Omental fat pad (tissue), 4 donors: ENCODE measurements around the gene ADGRF3. TPM values are rescaled to one million over a fixed set of nuclear protein-coding genes. Genes with fewer than 3 reads are reported as not detected.
"Not testable (repeated sequence)": the region's sequence is repeated elsewhere in the genome, so short reads cannot be mapped to it uniquely, and the experiment has no call there.

Source experiments
- ATAC-seq: fragments of 150-250 bp; one replicate; pipeline ENCODE4 v1.9.1; 2016; ENCODE audit warnings: mild to moderate bottlenecking, moderate library complexity; ENCODE audit not compliant: low FRiP score
- DNase-seq: peaks from one replicate; pipeline ENCODE4 v3.0.0-alpha.2; 2019; ENCODE audit warnings: low spot score
- total RNA-seq, 4 donors: library from RNA; depleted of rRNA; stranded (reverse); fragments of >200 nt; gene quantifications; one replicate each; pipeline ENCODE4 v1.1.0, GENCODE V29; 2016
- TF ChIP-seq, protein P1 (sequence below), 3 donors: fragments of 450-650 bp; IDR thresholded peaks; one replicate each; pipeline ENCODE4 v1.5.1; 2016 to 2017; ENCODE audit warnings: antibody characterized with exemption in 3 of 3, mild to moderate bottlenecking in 3 of 3, moderate library complexity in 2 of 3

Gene ADGRF3
- total RNA-seq, 4 donors from 2014 or later: 0.09 TPM; not detected in 3

GRCh38 chr2:26279886-26280285 is 66.7 kb downstream of the ADGRF3 start:
- ATAC-seq: no peak
- no peak for DNase-seq
- TF ChIP-seq, protein P1, sequence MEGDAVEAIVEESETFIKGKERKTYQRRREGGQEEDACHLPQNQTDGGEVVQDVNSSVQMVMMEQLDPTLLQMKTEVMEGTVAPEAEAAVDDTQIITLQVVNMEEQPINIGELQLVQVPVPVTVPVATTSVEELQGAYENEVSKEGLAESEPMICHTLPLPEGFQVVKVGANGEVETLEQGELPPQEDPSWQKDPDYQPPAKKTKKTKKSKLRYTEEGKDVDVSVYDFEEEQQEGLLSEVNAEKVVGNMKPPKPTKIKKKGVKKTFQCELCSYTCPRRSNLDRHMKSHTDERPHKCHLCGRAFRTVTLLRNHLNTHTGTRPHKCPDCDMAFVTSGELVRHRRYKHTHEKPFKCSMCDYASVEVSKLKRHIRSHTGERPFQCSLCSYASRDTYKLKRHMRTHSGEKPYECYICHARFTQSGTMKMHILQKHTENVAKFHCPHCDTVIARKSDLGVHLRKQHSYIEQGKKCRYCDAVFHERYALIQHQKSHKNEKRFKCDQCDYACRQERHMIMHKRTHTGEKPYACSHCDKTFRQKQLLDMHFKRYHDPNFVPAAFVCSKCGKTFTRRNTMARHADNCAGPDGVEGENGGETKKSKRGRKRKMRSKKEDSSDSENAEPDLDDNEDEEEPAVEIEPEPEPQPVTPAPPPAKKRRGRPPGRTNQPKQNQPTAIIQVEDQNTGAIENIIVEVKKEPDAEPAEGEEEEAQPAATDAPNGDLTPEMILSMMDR (IDR thresholded peaks at IDR 0.05): no peak

GRCh38 chr2:26276484-26277227 is 69.9 kb downstream of the ADGRF3 start:
- TF ChIP-seq, protein P1 (IDR thresholded peaks at IDR 0.05): no peak
- ATAC-seq: no peak
- no peak for DNase-seq

DNA sequence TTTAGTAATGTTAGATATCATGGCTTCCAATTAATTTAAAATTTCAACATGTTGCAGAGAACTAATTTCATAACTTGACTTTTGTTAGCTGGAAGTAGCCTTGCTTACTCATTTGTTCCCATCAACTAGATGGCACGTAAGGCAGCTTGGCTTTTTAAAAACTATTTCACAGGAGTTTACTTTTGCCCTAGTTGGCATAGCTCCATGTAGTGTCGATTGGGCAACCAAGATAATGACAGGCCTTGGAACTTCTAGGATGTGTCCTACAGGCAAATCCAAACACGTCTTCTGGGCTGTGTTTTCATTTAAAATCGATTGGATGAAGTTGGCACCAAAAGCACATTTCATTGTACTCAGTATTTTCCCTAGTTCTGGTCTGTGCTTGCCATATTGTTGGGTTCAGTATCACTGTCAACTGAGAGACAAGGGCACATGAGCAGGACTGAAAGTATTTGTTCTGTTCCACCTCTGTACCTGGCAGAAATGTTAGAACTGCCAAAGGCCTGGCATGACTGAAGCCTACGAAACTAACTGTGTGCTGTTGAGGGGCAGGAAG is 72.5 kb downstream of the ADGRF3 start:
- peak; percentile 50 for DNase-seq

GRCh38 chr2:26273501-26273900 is 73.1 kb downstream of the ADGRF3 start:
- DNase-seq (no peak), ATAC-seq (peak; percentile 25)
- TF ChIP-seq, protein P1 (IDR thresholded peaks at IDR 0.05): no peak

More for the DNA sequence above, 72.5 kb downstream of the ADGRF3 start:
- peak; percentile 88 for ATAC-seq
- TF ChIP-seq, protein P1 (IDR thresholded peaks at IDR 0.05): no peak

DNA sequence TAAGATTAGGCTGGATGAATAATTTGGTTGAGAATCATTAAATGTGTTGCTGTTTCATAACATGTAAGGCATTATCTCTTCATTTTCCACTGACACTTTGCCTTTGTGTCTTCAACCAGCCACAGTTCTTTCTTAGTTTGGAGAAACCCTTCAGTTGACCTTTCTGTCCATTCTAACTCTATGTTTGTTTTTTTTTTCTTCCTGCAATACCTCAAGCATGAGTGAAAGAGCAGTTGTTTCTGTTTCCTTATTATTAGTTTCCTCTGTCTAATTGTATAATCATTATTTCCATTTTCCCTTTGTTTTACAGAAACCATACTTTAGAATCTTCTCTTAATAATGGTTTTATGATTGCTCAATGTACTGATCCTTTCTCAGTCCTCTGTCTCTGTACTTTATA is 76.2 kb downstream of the ADGRF3 start:
- ATAC-seq (no peak), DNase-seq (no peak)
- TF ChIP-seq, protein P1 (IDR thresholded peaks at IDR 0.05): no peak

GRCh38 chr2:26269571-26270158 is 76.9 kb downstream of the ADGRF3 start:
- TF ChIP-seq, protein P1 (IDR thresholded peaks at IDR 0.05): no peak
- no peak for DNase-seq
- no peak for ATAC-seq

- peak; percentile 6 for ATAC-seq
- DNase-seq: not testable (repeated sequence)
Measured at GRCh38 chr2:26268670-26269385, 77.8 kb downstream of the ADGRF3 start.
